Umbilical cord (tissue), 2 donors: Measurements from ENCODE around the gene LZTR1. TPM values are rescaled to one million over a fixed set of nuclear protein-coding genes. Genes with fewer than 3 reads are reported as not detected.
"Not testable (repeated sequence)": the region's sequence is repeated elsewhere in the genome, so short reads cannot be mapped to it uniquely, and the experiment has no call there.

Experiments used
- DNase-seq: peaks from one replicate; pipeline ENCODE4 v3.0.0-alpha.2; 2015; ENCODE audit warnings: low spot score
- total RNA-seq: library from RNA; depleted of rRNA; stranded (reverse); fragments of >200 nt; gene quantifications from one replicate; pipeline ENCODE4 v1.2.3, GENCODE V29; 2014; ENCODE audit warnings: low replicate concordance; ENCODE audit not compliant: insufficient read depth

Gene LZTR1
- total RNA-seq, 1 donor from 2014 or later, result 52.7 TPM

- DNase-seq, result no peak
Measured at GRCh38 chr22:20996031-20996410, 13.9 kb downstream of the LZTR1 start.

- DNase-seq, result no peak
Measured at GRCh38 chr22:20996598-20997535, 14.8 kb downstream of the LZTR1 start.

GRCh38 chr22:20997536-20998257 lies 15.6 kb downstream of the LZTR1 start:
- DNase-seq, result no peak

- DNase-seq, result no peak
Measured at GRCh38 chr22:20998411-20999336, 16.6 kb downstream of the LZTR1 start.

GRCh38 chr22:20999350-21000206 lies 17.5 kb downstream of the LZTR1 start:
- no peak for DNase-seq

- no peak for DNase-seq
Measured at GRCh38 chr22:21000207-21000986, 18.3 kb downstream of the LZTR1 start.

GRCh38 chr22:21000987-21001600 lies 19.0 kb downstream of the LZTR1 start:
- no peak for DNase-seq

GRCh38 chr22:21001601-21002325 lies 19.7 kb downstream of the LZTR1 start, which contains the start of gene THAP7:
Gene THAP7 (minus strand): TSS chr22:21002118. CDS start chr22:21001911, 207 bp downstream.
- peak; percentile 98 for DNase-seq

- no peak for DNase-seq
Measured at GRCh38 chr22:21003782-21004181, 21.7 kb downstream of the LZTR1 start.

- not testable (repeated sequence) for DNase-seq
Measured at GRCh38 chr22:21009208-21009607, 27.1 kb downstream of the LZTR1 start.

GRCh38 chr22:21009638-21010425 lies 27.7 kb downstream of the LZTR1 start:
- DNase-seq, result peak; percentile 65

GRCh38 chr22:21010426-21011113 lies 28.5 kb downstream of the LZTR1 start:
- no peak for DNase-seq

- no peak for DNase-seq
Measured at GRCh38 chr22:21012446-21013407, 30.6 kb downstream of the LZTR1 start.

- DNase-seq, result no peak
Measured at GRCh38 chr22:21013657-21014201, 31.6 kb downstream of the LZTR1 start.

- DNase-seq, result peak; percentile 95
Measured at GRCh38 chr22:21014202-21014725, 32.2 kb downstream of the LZTR1 start.
